ENCODE data around the gene DOCK11.
"Not testable (repeated sequence)": the region's sequence is repeated elsewhere in the genome, so short reads cannot be mapped to it uniquely, and the experiment has no call there.

DOCK11 gene

GRCh38 chrX:118724365-118724764 lies 228.8 kb downstream of the DOCK11 start:
- Histone ChIP-seq H3K4me3 (no peak overlapping the region), H3K4me1 (peaks cover 23% of the 10 kb centered on the region; the same call in 1 of the 2 replicates), H3K36me3 (no peaks in the 10 kb centered on the region), H3K27ac (no peak overlapping the region), H3K9ac (no peak overlapping the region), H4K20me1 (no peaks in the 10 kb centered on the region), H3K4me2 (peak overlapping the region; percentile 48), H3K27me3 (peaks cover 13% of the 10 kb centered on the region), H3K9me3 (no peaks in the 10 kb centered on the region)
- TF ChIP-seq Cebpa-rat (IDR thresholded peaks at IDR 0.05): no peak

GRCh38 chrX:118724775-118725174 lies 229.2 kb downstream of the DOCK11 start:
- Histone ChIP-seq H3K27me3 (peaks cover 13% of the 10 kb centered on the region), H3K27ac (no peak overlapping the region), H3K36me3 (no peaks in the 10 kb centered on the region), H3K9me3 (no peaks in the 10 kb centered on the region), H3K4me2 (peak overlapping the region; percentile 48), H3K4me1 (peaks cover 23% of the 10 kb centered on the region; the same call in 1 of the 2 replicates), H3K4me3 (no peak overlapping the region), H4K20me1 (no peaks in the 10 kb centered on the region), H3K9ac (no peak overlapping the region)
- no peak for TF ChIP-seq Cebpa-rat (IDR thresholded peaks at IDR 0.05)

GRCh38 chrX:118726396-118726795 lies 230.8 kb downstream of the DOCK11 start:
- H3K9ac ChIP-seq: no peak overlapping the region
- H3K27ac ChIP-seq: no peak overlapping the region
- H4K20me1 ChIP-seq: no peaks in the 10 kb centered on the region
- H3K27me3 ChIP-seq: peaks cover 13% of the 10 kb centered on the region
- no peak for TF ChIP-seq Cebpa-rat (IDR thresholded peaks at IDR 0.05)
- no peak overlapping the region for H3K4me3 ChIP-seq
- peaks cover 23% of the 10 kb centered on the region; the same call in 1 of the 2 replicates for H3K4me1 ChIP-seq
- H3K36me3 ChIP-seq: no peaks in the 10 kb centered on the region
- no peak overlapping the region; the same call in 1 of the 2 replicates for H3K4me2 ChIP-seq
- no peaks in the 10 kb centered on the region for H3K9me3 ChIP-seq

GRCh38 chrX:118726887-118727685 lies 231.5 kb downstream of the DOCK11 start, which contains the start of gene IL13RA1:
TSS of gene IL13RA1 (plus strand) at chrX:118727606. CDS start at chrX:118727639, 33 bp downstream.
- H3K4me3 ChIP-seq: peak within 1 kb of the TSS; percentile 71
- no peak within 1 kb of the TSS for H3K27ac ChIP-seq
- H3K27me3 ChIP-seq: peaks cover 13% of the 10 kb centered on the region
- H4K20me1 ChIP-seq: no peaks in the 10 kb centered on the region
- no peaks in the 10 kb centered on the region for H3K36me3 ChIP-seq
- peaks cover 23% of the 10 kb centered on the region; the same call in 1 of the 2 replicates for H3K4me1 ChIP-seq
- no peaks in the 10 kb centered on the region for H3K9me3 ChIP-seq
- H3K4me2 ChIP-seq: peak within 1 kb of the TSS; percentile 82
- peak within 1 kb of the TSS; percentile 66 for H3K9ac ChIP-seq
- no peak for TF ChIP-seq Cebpa-rat (IDR thresholded peaks at IDR 0.05)

DNA sequence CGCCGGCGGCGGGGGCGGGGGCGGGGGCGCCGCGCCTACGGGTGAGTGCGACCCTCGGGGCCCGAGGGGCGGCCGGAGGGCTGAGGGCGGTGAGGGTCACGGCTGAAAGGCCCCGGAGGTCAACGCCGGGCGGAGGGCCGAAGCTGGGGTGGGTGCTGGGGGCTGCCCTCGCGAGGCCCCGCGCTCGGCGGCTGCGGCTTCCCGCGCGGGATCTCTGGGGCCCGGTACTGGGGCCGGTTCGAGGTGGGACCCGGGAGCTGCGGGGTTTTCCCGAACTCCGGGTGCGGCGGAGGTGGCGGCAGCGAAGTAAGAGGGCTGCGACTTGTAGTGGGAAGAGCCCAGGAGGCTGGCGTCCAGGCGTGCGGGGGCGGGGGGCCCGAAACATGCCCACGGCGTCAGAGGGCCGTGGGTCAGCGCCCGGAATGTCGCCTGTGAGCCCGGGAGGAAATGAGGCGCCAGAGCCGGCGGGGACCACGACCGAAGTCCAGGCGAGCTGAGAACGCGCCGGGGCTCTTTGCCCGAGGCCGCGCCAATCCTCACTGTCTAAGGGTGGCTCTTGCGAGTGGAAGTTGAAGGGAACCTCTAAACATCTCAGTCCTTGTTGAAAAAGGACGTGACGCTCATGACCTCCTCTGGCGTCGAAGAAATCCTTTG lies 232.2 kb downstream of the DOCK11 start:
- Histone ChIP-seq H3K4me3 (peak overlapping the region; percentile 71), H4K20me1 (no peaks in the 10 kb centered on the region), H3K9ac (peak overlapping the region; percentile 66; the same call in 1 of the 2 replicates), H3K36me3 (no peaks in the 10 kb centered on the region), H3K27ac (no peak overlapping the region), H3K9me3 (no peaks in the 10 kb centered on the region), H3K4me1 (peaks cover 23% of the 10 kb centered on the region; the same call in 1 of the 2 replicates), H3K27me3 (peaks cover 13% of the 10 kb centered on the region), H3K4me2 (peak overlapping the region; percentile 82)
- TF ChIP-seq Cebpa-rat (IDR thresholded peaks at IDR 0.05): no peak

DNA sequence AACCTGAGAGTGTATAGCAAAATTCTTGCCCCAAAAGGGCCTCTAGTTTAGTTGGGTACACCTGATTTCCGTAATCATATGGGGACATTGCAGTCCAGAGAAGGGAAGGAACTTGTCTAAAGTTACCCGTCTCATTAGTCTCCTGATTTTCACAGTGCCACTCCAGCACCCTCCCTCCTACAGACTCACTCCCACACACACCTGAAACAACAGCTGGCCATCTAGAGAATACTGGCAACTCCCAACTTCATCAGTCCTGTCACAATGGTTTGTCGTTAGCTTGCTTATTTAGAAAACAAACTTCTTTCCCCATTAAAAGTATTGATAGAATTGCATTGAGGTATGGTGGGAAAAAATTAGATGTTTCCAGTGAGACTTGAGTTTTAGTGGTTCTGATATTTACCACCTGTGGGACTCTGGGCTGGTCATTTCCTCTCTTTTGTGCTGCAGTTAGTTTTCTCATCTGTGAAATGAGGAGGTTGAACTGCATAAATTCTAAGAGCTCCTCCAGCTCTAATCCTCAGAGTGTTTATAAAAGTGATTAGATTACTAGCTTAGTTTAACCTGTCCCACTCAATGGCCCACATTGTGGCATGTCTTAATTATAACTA lies 233.5 kb downstream of the DOCK11 start:
- Histone ChIP-seq H3K9me3 (0 out of 2 replicates have a peak, but pooled peaks cover 4% of the 10 kb centered on the region), H3K4me2 (no peak overlapping the region), H3K36me3 (no peaks in the 10 kb centered on the region), H3K9ac (no peak overlapping the region), H3K27me3 (peaks cover 13% of the 10 kb centered on the region), H3K4me1 (peaks cover 15% of the 10 kb centered on the region; the same call in 1 of the 2 replicates), H3K4me3 (no peak overlapping the region), H4K20me1 (no peaks in the 10 kb centered on the region), H3K27ac (no peak overlapping the region)
- TF ChIP-seq Cebpa-rat (IDR thresholded peaks at IDR 0.05): no peak

DNA sequence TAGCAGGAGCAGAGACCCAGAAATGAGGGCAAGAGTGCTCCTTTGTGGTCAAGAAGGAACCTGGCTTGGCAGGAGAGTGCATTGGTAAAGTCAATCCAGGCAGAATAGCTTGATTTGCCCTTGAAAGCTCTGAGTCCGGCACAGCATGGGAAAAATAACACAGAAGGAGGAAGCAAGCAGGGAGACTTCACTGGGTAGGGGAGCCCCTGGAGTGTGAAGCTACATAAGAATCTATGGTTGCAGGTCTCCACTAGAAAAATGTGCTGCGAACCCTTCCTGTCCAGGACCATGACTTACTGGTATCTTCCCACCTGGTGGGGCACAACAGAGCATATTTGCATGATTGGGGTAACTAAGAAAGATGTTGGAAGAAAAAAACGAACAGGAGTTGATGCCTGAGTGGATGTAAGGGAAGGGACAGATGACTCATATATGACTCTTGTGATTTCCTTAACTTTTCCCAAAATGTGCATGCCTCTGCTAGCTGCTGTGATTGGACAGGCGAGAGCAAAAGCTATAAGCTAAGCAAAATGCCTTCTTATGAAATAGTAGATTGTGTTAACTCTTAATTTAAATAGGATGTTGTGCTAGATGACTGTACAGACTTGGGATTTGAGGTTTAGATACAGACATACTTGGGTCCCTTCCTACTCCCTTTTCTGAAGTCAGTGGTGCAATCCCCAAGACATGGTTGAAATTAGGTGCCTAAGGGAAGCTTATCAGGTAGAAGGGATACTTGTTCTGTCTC lies 235.1 kb downstream of the DOCK11 start:
- H3K4me2 ChIP-seq: no peak overlapping the region
- TF ChIP-seq Cebpa-rat (IDR thresholded peaks at IDR 0.05): no peak
- no peak overlapping the region for H3K9ac ChIP-seq
- no peak overlapping the region for H3K27ac ChIP-seq
- H3K36me3 ChIP-seq: no peaks in the 10 kb centered on the region
- 0 out of 2 replicates have a peak, but pooled peaks cover 4% of the 10 kb centered on the region for H3K4me1 ChIP-seq
- H4K20me1 ChIP-seq: no peaks in the 10 kb centered on the region
- 0 out of 2 replicates have a peak, but pooled peaks cover 7% of the 10 kb centered on the region for H3K9me3 ChIP-seq
- H3K4me3 ChIP-seq: no peak overlapping the region
- H3K27me3 ChIP-seq: peaks cover 13% of the 10 kb centered on the region

DNA sequence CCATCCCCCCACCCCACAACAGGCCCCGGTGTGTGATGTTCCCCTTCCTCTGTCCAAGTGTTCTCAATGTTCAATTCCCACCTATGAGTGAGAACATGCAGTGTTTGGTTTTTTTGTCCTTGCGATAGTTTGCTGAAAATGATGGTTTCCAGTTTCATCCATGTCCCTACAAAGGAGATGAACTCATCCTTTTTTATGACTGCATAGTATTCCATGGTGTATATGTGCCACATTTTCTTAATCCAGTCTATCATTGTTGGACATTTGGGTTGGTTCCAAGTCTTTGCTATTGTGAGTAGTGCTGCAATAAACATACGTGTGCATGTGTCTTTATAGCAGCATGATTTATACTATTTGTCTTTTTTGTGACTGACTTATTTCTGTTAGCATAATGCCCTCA lies 236.9 kb downstream of the DOCK11 start:
- not testable (repeated sequence) for H3K36me3 ChIP-seq, H3K27ac ChIP-seq, H3K9ac ChIP-seq, H4K20me1 ChIP-seq, H3K27me3 ChIP-seq, H3K4me2 ChIP-seq, H3K4me3 ChIP-seq
- peaks cover 11% of the 10 kb centered on the region; the same call in 1 of the 2 replicates for H3K4me1 ChIP-seq
- peaks cover 25% of the 10 kb centered on the region for H3K9me3 ChIP-seq

DNA sequence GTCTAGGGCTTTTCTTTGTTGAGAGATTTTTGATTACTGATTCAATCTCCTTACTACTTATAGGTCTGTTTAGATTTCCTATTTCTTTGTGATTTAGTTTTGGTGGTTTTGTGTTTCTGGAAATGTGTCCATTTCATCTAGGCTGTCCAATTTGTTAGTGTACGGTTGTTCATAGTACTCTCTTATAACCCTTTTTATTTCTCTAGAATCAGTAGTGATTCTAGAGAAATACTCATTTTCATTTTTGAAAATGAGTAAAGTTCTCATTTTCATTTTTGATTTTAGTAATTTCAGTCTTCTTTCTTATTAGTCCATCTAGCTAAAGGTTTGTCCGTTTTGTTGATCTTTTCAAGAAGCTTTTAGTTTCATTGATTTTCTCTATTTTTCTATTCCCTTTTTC lies 239.3 kb downstream of the DOCK11 start:
- H3K4me3 ChIP-seq: no peak overlapping the region
- peaks cover 7% of the 10 kb centered on the region; the same call in 1 of the 2 replicates for H3K4me1 ChIP-seq
- no peak overlapping the region for H3K9ac ChIP-seq
- no peaks in the 10 kb centered on the region for H3K27me3 ChIP-seq
- no peak overlapping the region for H3K27ac ChIP-seq
- no peaks in the 10 kb centered on the region for H4K20me1 ChIP-seq
- H3K4me2 ChIP-seq: no peak overlapping the region
- no peaks in the 10 kb centered on the region for H3K36me3 ChIP-seq
- no peak for TF ChIP-seq Cebpa-rat (IDR thresholded peaks at IDR 0.05)
- peaks cover 39% of the 10 kb centered on the region for H3K9me3 ChIP-seq

Data from BLaER1 (cell line).